DOHH2 (cell line): ENCODE results near the gene PMCH.
"Not testable (repeated sequence)": the region's sequence is repeated elsewhere in the genome, so short reads cannot be mapped to it uniquely, and the experiment has no call there.

Experiments
- CTCF ChIP-seq: fragments of 200-600 bp; sonication (generic); IDR thresholded peaks from one replicate; pipeline ENCODE4 v1.5.1; 2014; ENCODE audit warnings: antibody characterized with exemption, mild to moderate bottlenecking, low read depth, low read length; ENCODE audit not compliant: poor library complexity, severe bottlenecking
- EZH2phosphoT487 ChIP-seq: fragments of 200-600 bp; sonication (generic); IDR thresholded peaks from 2 replicates; pipeline ENCODE4 v1.6.1; 2017; ENCODE audit warnings: borderline replicate concordance, mild to moderate bottlenecking, antibody characterized with exemption, low read length, moderate library complexity, mixed read lengths

GRCh38 chr12:102240859-102241258, 43.2 kb upstream of the PMCH start:
- not testable (repeated sequence) for TF ChIP-seq CTCF, EZH2phosphoT487
